ENCODE measurements around the gene PLA2G4B. TPM values are rescaled to one million over a fixed set of nuclear protein-coding genes. Genes with fewer than 3 reads are reported as not detected.

Gene PLA2G4B
- total RNA-seq, 1 donor from 2014 or later = 1.8 TPM

DNA sequence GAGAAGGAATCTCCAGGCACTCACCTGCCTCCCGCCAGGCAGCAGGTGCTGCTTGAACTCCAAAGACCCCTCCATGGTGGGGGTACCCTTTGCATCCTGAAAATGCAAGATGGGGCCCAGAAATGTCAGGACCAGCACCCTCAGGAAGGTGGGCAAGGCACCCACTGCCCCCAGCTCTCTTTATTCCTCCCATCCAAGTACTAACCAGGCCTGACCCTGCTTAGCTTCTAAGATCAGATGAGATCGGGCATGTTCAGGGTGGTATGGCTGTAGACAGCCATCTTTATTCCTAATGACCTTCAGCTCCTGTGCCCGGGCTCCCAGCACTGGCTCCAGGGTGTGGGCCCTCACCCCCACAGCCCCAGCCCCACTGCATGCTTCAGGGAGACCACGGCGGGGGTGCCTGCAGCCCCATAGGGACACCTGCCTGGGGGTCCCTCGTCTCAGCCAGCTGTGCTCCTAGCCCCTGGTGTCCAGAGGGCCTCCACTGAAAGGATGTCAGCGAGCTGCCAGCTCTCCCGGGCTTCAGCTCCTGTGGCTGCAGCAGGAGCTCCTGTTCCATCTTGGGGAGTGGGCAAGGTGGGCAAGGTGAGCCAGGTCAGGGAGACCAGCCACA is 13.2 kb downstream of the PLA2G4B start:
- no peaks in the 10 kb centered on the region for H4K20me1 ChIP-seq (ENCODE audit: insufficient read depth, low read length)
- no peak overlapping the region for H3K9ac ChIP-seq (ENCODE audit: low read length)
- Mint-ChIP-seq H3K27me3 (ENCODE audit: low read depth, unreplicated experiment) (peaks cover 9% of the 10 kb centered on the region), H3K27ac (ENCODE audit: unreplicated experiment) (no peak overlapping the region), H3K9me3 (ENCODE audit: unreplicated experiment) (no peaks in the 10 kb centered on the region), H3K4me3 (ENCODE audit: unreplicated experiment) (no peak overlapping the region), H3K36me3 (ENCODE audit: low read depth, unreplicated experiment) (peaks cover 8% of the 10 kb centered on the region), H3K4me1 (ENCODE audit: low read depth, unreplicated experiment) (peaks cover 5% of the 10 kb centered on the region)
- H3K79me2 ChIP-seq (ENCODE audit: insufficient read depth, low read length) = no peaks in the 10 kb centered on the region
- peaks cover 6% of the 10 kb centered on the region for H3K4me1 ChIP-seq (ENCODE audit: insufficient read depth, low read length)
- H3K27me3 ChIP-seq (ENCODE audit: insufficient read depth, low read length) = no peaks in the 10 kb centered on the region
- no peaks in the 10 kb centered on the region for H3K36me3 ChIP-seq (ENCODE audit: insufficient read depth, low read length)
- H3K4me2 ChIP-seq (ENCODE audit: low read length) = no peak overlapping the region
- TF ChIP-seq EZH2 (IDR thresholded peaks at IDR 0.05; ENCODE audit: insufficient read depth, low read length) (no peak), CTCF (IDR thresholded peaks at IDR 0.05; ENCODE audit: insufficient read depth, low read depth, low read length) (no peak)
- DNase-seq (ENCODE audit: low read depth) = no peak
- no peak overlapping the region for H3K27ac ChIP-seq (ENCODE audit: low read depth, low read length)
- FAIRE-seq = no peak
- no peak overlapping the region for H2AFZ ChIP-seq (ENCODE audit: low read depth, low read length)
- H3K9me3 ChIP-seq (ENCODE audit: insufficient read depth, low read depth, low read length) = no peaks in the 10 kb centered on the region
- H3K4me3 ChIP-seq (ENCODE audit: insufficient read depth, low read depth, low read length) = no peak overlapping the region

- no peak overlapping the region for H3K27ac Mint-ChIP-seq (ENCODE audit: unreplicated experiment)
- H4K20me1 ChIP-seq (ENCODE audit: insufficient read depth, low read length) = no peaks in the 10 kb centered on the region
- H3K4me2 ChIP-seq (ENCODE audit: low read length) = no peak overlapping the region
- H3K36me3 ChIP-seq (ENCODE audit: insufficient read depth, low read length) = no peaks in the 10 kb centered on the region
- no peak for DNase-seq (ENCODE audit: low read depth)
- TF ChIP-seq CTCF (IDR thresholded peaks at IDR 0.05; ENCODE audit: insufficient read depth, low read depth, low read length) (no peak), EZH2 (IDR thresholded peaks at IDR 0.05; ENCODE audit: insufficient read depth, low read length) (no peak)
- no peak overlapping the region for H3K27ac ChIP-seq (ENCODE audit: low read depth, low read length)
- peaks cover 5% of the 10 kb centered on the region for H3K4me1 Mint-ChIP-seq (ENCODE audit: low read depth, unreplicated experiment)
- H3K36me3 Mint-ChIP-seq (ENCODE audit: low read depth, unreplicated experiment) = peaks cover 8% of the 10 kb centered on the region
- no peak overlapping the region for H3K4me3 ChIP-seq (ENCODE audit: insufficient read depth, low read depth, low read length)
- H3K27me3 ChIP-seq (ENCODE audit: insufficient read depth, low read length) = no peaks in the 10 kb centered on the region
- H3K9me3 ChIP-seq (ENCODE audit: insufficient read depth, low read depth, low read length) = no peaks in the 10 kb centered on the region
- peaks cover 6% of the 10 kb centered on the region for H3K4me1 ChIP-seq (ENCODE audit: insufficient read depth, low read length)
- H3K4me3 Mint-ChIP-seq (ENCODE audit: unreplicated experiment) = no peak overlapping the region
- H3K27me3 Mint-ChIP-seq (ENCODE audit: low read depth, unreplicated experiment) = peaks cover 9% of the 10 kb centered on the region
- H3K9me3 Mint-ChIP-seq (ENCODE audit: unreplicated experiment) = no peaks in the 10 kb centered on the region
- H2AFZ ChIP-seq (ENCODE audit: low read depth, low read length) = no peak overlapping the region
- FAIRE-seq = no peak
- H3K9ac ChIP-seq (ENCODE audit: low read length) = no peak overlapping the region
- no peaks in the 10 kb centered on the region for H3K79me2 ChIP-seq (ENCODE audit: insufficient read depth, low read length)
These were observed 14.3 kb downstream of the PLA2G4B start for GRCh38 chr15:41852736-41853590.

GRCh38 chr15:41853831-41854230 is 15.2 kb downstream of the PLA2G4B start:
- H3K79me2 ChIP-seq (ENCODE audit: insufficient read depth, low read length) = no peaks in the 10 kb centered on the region
- Mint-ChIP-seq H3K27ac (ENCODE audit: unreplicated experiment) (no peak overlapping the region), H3K4me3 (ENCODE audit: unreplicated experiment) (no peak overlapping the region), H3K36me3 (ENCODE audit: low read depth, unreplicated experiment) (peaks cover under 1% of the 10 kb centered on the region), H3K9me3 (ENCODE audit: unreplicated experiment) (no peaks in the 10 kb centered on the region), H3K4me1 (ENCODE audit: low read depth, unreplicated experiment) (no peaks in the 10 kb centered on the region), H3K27me3 (ENCODE audit: low read depth, unreplicated experiment) (peaks cover 5% of the 10 kb centered on the region)
- H4K20me1 ChIP-seq (ENCODE audit: insufficient read depth, low read length) = no peaks in the 10 kb centered on the region
- DNase-seq (ENCODE audit: low read depth) (no peak), FAIRE-seq (no peak)
- TF ChIP-seq CTCF (IDR thresholded peaks at IDR 0.05; ENCODE audit: insufficient read depth, low read depth, low read length) (no peak), EZH2 (IDR thresholded peaks at IDR 0.05; ENCODE audit: insufficient read depth, low read length) (no peak)
- H3K4me1 ChIP-seq (ENCODE audit: insufficient read depth, low read length) = peaks cover 6% of the 10 kb centered on the region
- H2AFZ ChIP-seq (ENCODE audit: low read depth, low read length) = no peak overlapping the region
- H3K36me3 ChIP-seq (ENCODE audit: insufficient read depth, low read length) = no peaks in the 10 kb centered on the region
- no peak overlapping the region for H3K4me3 ChIP-seq (ENCODE audit: insufficient read depth, low read depth, low read length)
- H3K9ac ChIP-seq (ENCODE audit: low read length) = no peak overlapping the region
- no peaks in the 10 kb centered on the region for H3K9me3 ChIP-seq (ENCODE audit: insufficient read depth, low read depth, low read length)
- no peaks in the 10 kb centered on the region for H3K27me3 ChIP-seq (ENCODE audit: insufficient read depth, low read length)
- no peak overlapping the region for H3K27ac ChIP-seq (ENCODE audit: low read depth, low read length)
- H3K4me2 ChIP-seq (ENCODE audit: low read length) = no peak overlapping the region

All from astrocyte (in vitro differentiated cells and primary cell).